ENCODE measurements around the gene TEDC2. TPM values are rescaled to one million over a fixed set of nuclear protein-coding genes. Genes with fewer than 3 reads are reported as not detected.

Gene TEDC2
- total RNA-seq, 1 experiment from 2014 or later = 45.4 TPM

- Histone ChIP-seq H2AK5ac (ENCODE audit: insufficient read length, low read length) (no peak overlapping the region), H3K23ac (ENCODE audit: insufficient read length, low read depth, low read length) (no peak overlapping the region), H4K8ac (replicated peaks; ENCODE audit: insufficient read length, low read depth, low read length) (no peak overlapping the region), H3K79me1 (ENCODE audit: insufficient read depth, low read depth, low read length, poor library complexity, severe bottlenecking) (no peaks in the 10 kb centered on the region), H3K9ac (ENCODE audit: extremely low read depth, insufficient read length, low read length) (no peak overlapping the region), H3T11ph (ENCODE audit: low read length) (no peak overlapping the region), H3K27ac (ENCODE audit: insufficient read length, low read depth, low read length) (no peak overlapping the region), H4K91ac (ENCODE audit: insufficient read length, low read depth, low read length) (no peak overlapping the region), H3K79me2 (ENCODE audit: insufficient read depth, low read length) (no peaks in the 10 kb centered on the region), H3K14ac (ENCODE audit: insufficient read depth, low read length) (no peak overlapping the region), H3K4me1 (ENCODE audit: insufficient read depth, low read length) (no peaks in the 10 kb centered on the region), H3K4ac (ENCODE audit: low read depth, low read length) (no peak overlapping the region), H2BK5ac (ENCODE audit: insufficient read length, low read length) (no peak overlapping the region), H3K23me2 (ENCODE audit: insufficient read length, low read depth, low read length, poor library complexity, severe bottlenecking) (no peaks in the 10 kb centered on the region), H2BK12ac (ENCODE audit: insufficient read length, low read depth, low read length) (no peak overlapping the region), H4K20me1 (ENCODE audit: control insufficient read depth, insufficient read depth, insufficient read length) (no peaks in the 10 kb centered on the region), H4K5ac (ENCODE audit: insufficient read length, low read depth, low read length) (no peak overlapping the region), H2BK20ac (ENCODE audit: low read depth, low read length, poor library complexity, severe bottlenecking) (no peak overlapping the region), H3K4me2 (ENCODE audit: insufficient read depth, insufficient read length, low read length) (no peak overlapping the region), H3K18ac (ENCODE audit: insufficient read length, low read depth, low read length) (no peak overlapping the region), H3K56ac (ENCODE audit: insufficient read length, low read depth, low read length) (no peak overlapping the region), H3K9me3 (ENCODE audit: control insufficient read depth, low read depth, low read length) (no peaks in the 10 kb centered on the region), H3K27me3 (ENCODE audit: insufficient read depth, low read length) (no peaks in the 10 kb centered on the region), H2AFZ (ENCODE audit: low read length) (no peak overlapping the region), H2BK15ac (ENCODE audit: low read depth, low read length) (no peak overlapping the region), H2BK120ac (ENCODE audit: low read depth, low read length, poor library complexity, severe bottlenecking) (no peak overlapping the region)
- H3K27ac Mint-ChIP-seq = no peak overlapping the region
- TF ChIP-seq CTCF (conservative IDR thresholded peaks at IDR 0.05) = no peak
- peaks cover 0 to 18% (median 4%) of the 10 kb centered on the region in 3 experiments; a peak in 4 of 7 replicates for H3K36me3 Mint-ChIP-seq (ENCODE audit: insufficient read depth in 1 of 3, low read depth in 3 of 3)
- no peak for DNase-seq
- no peak overlapping the region for H3K4me3 Mint-ChIP-seq
- no CpG with 5 or more reads among the region's 5 CpGs for WGBS (ENCODE audit: extremely low coverage, insufficient read length, low lambda C conversion rate)
- H3K4me1 Mint-ChIP-seq = no peaks in the 10 kb centered on the region
- no peaks in the 10 kb centered on the region for H3K9me3 Mint-ChIP-seq
- H3K27me3 Mint-ChIP-seq (ENCODE audit: low read depth) = no peaks in the 10 kb centered on the region
These were observed 35.1 kb downstream of the TEDC2 start for GRCh38 chr16:2495041-2495440.

Measured in H9 (cell line).